Glomerular visceral epithelial cell (primary cell): ENCODE results near the gene TMEM88.

Source experiments
- DNase-seq: peaks from one replicate; pipeline ENCODE4 v3.0.0-alpha.2; 2016; ENCODE audit errors: extremely low spot score

Gene TMEM88

DNA sequence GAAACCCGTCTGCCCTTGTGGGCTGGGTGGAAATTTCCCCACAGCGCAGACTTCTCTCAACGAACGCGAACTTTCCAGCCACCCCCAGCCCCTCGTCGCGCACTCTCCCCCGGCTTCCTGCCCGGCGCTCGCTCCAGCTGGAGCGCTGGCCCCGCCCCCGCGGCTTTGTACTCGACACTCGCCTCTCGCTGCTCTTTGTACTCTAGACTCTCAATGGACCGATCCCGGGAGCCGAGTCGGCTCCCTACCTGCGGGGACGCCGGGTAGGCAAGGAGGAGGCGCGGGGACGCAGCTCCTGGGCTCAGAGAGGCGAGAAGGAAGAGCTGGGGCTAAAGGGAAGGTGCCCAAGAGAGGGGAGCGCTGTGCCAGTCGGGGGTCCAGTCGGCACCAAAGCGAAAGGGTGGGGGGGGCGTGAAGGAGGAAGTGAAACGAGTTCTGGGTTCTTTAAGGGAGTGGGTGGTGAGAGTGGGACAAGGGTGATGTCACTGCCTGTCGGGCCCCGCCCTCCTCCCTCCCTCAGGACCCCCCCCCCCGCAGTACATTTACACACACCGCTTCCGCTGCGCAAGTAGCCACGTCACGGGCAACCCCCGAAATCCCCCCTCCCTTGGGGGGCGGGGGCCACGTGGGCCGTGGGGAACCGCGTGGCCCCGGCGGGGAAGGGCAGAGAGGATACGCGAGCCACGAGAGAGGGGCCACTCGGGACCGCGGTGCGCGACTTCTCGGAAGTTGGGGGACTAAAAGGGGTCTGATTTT lies 11.2 kb upstream of the TMEM88 start:
- peak; percentile 85 for DNase-seq

- peak; percentile 94 for DNase-seq
These were observed 10.3 kb upstream of the TMEM88 start for GRCh38 chr17:7844292-7845154.

GRCh38 chr17:7845359-7846062 lies 9.4 kb upstream of the TMEM88 start:
- no peak for DNase-seq

DNA sequence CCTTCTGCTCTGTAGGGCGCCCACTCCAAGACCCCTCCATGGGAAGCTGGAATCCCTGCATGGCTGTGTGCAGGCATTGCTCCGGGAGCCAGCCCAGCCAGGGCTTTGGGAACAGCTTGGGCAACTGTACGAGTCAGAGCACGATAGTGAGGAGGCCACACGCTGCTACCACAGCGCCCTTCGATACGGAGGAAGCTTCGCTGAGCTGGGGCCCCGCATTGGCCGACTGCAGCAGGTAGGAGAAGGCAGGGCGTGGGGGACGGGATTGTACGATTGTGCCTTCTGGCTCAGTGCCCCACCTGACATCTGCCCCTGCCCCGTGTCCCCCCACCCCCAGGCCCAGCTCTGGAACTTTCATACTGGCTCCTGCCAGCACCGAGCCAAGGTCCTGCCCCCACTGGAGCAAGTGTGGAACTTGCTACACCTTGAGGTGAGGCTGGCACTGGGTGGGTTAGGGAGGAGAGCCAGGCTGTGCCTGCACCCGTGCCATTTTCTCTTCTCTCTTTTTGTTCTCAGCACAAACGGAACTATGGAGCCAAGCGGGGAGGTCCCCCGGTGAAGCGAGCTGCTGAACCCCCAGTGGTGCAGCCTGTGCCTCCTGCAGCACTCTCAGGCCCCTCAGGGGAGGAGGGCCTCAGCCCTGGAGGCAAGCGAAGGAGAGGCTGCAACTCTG lies 8.7 kb upstream of the TMEM88 start:
- no peak for DNase-seq

- no peak for DNase-seq
These were observed 7.9 kb upstream of the TMEM88 start for GRCh38 chr17:7846765-7847661.

GRCh38 chr17:7848131-7848579 lies 6.7 kb upstream of the TMEM88 start:
- DNase-seq, result no peak

DNA sequence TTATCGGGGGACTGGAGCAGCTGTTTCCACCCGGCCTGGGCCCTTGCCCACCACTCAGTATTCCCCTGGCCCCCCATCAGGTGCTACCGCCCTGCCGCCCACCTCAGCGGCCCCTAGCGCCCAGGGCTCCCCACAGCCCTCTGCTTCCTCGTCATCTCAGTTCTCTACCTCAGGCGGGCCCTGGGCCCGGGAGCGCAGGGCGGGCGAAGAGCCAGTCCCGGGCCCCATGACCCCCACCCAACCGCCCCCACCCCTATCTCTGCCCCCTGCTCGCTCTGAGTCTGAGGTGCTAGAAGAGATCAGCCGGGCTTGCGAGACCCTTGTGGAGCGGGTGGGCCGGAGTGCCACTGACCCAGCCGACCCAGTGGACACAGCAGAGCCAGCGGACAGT lies 6.1 kb upstream of the TMEM88 start:
- DNase-seq, result no peak

DNA sequence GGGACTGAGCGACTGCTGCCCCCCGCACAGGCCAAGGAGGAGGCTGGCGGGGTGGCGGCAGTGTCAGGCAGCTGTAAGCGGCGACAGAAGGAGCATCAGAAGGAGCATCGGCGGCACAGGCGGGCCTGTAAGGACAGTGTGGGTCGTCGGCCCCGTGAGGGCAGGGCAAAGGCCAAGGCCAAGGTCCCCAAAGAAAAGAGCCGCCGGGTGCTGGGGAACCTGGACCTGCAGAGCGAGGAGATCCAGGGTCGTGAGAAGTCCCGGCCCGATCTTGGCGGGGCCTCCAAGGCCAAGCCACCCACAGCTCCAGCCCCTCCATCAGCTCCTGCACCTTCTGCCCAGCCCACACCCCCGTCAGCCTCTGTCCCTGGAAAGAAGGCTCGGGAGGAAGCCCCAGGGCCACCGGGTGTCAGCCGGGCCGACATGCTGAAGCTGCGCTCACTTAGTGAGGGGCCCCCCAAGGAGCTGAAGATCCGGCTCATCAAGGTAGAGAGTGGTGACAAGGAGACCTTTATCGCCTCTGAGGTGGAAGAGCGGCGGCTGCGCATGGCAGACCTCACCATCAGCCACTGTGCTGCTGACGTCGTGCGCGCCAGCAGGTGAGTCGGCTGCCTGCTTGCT lies 5.6 kb upstream of the TMEM88 start:
- no peak for DNase-seq

DNA sequence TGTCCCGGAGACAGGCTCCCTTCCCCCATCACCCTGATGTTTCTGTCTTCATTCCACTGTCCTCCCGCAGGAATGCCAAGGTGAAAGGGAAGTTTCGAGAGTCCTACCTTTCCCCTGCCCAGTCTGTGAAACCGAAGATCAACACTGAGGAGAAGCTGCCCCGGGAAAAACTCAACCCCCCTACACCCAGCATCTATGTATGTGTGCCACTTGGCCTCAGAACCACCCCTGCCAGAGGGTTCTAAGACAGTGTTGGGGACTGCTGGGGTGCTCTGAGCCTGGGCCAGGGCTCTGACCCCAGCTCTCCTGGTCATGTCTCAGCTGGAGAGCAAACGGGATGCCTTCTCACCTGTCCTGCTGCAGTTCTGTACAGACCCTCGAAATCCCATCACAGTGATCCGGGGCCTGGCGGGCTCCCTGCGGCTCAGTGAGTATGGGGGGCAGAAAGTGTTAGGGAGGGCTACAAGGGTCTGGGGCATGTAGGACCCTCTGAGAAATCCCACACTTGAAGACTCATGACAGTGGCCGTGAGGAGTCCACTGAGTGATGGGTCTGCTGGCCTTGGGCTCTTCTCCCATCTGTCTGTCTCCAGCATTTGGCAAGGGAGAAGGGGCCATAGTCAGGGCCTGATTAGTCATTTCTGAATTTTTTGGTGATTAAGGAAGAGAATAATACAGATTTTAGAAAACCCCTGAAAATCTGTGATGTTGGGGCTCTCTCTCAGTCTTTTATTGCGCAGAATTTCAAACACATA lies 4.9 kb upstream of the TMEM88 start:
- DNase-seq, result no peak

- no peak for DNase-seq
These were observed 4.0 kb upstream of the TMEM88 start for GRCh38 chr17:7850701-7851437.

DNA sequence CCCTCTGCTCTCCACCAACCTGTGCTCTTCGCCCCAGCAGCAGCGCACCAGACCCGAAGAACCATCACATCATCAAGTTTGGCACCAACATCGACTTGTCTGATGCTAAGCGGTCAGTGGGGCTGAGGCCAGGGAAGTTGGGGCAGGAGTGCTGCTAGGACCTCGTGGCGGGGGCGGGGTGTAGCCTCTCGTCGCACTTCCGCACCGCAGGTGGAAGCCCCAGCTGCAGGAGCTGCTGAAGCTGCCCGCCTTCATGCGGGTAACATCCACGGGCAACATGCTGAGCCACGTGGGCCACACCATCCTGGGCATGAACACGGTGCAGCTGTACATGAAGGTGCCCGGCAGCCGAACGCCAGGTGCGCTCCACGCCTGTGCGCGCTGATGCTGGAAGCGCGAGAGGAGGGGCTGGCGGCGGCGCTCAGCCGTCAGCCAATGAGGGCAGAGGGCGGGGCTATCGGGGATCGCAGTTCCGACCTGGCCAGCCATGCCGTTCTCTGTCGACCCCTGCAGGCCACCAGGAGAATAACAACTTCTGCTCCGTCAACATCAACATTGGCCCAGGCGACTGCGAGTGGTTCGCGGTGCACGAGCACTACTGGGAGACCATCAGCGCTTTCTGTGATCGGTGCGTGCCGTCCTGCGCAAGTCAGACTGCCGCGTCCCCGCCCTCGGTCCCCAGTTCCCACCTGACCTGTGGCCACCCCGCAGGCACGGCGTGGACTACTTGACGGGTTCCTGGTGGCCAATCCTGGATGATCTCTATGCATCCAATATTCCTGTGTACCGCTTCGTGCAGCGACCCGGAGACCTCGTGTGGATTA lies 3.2 kb upstream of the TMEM88 start:
- DNase-seq, result peak; percentile 88

GRCh38 chr17:7852262-7852670 lies 2.6 kb upstream of the TMEM88 start:
- DNase-seq, result no peak

DNA sequence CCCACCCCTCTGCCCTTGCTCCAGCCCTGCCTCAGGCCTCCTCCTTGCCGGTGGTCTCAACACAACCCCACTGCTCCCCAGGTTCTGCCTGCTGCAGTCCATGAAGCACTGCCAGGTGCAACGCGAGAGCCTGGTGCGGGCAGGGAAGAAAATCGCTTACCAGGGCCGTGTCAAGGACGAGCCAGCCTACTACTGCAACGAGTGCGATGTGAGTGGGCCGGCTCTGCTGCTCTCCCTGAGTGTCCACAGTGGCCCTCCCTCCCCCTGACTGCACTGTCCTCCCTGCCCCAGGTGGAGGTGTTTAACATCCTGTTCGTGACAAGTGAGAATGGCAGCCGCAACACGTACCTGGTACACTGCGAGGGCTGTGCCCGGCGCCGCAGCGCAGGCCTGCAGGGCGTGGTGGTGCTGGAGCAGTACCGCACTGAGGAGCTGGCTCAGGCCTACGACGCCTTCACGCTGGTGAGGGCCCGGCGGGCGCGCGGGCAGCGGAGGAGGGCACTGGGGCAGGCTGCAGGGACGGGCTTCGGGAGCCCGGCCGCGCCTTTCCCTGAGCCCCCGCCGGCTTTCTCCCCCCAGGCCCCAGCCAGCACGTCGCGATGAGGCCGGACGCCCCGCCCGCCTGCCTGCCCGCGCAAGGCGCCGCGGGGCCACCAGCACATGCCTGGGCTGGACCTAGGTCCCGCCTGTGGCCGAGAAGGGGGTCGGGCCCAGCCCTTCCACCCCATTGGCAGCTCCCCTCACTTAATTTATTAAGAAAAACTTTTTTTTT lies 1.8 kb upstream of the TMEM88 start:
- DNase-seq, result no peak

GRCh38 chr17:7853691-7854038 lies 1.2 kb upstream of the TMEM88 start:
- DNase-seq, result no peak

DNA sequence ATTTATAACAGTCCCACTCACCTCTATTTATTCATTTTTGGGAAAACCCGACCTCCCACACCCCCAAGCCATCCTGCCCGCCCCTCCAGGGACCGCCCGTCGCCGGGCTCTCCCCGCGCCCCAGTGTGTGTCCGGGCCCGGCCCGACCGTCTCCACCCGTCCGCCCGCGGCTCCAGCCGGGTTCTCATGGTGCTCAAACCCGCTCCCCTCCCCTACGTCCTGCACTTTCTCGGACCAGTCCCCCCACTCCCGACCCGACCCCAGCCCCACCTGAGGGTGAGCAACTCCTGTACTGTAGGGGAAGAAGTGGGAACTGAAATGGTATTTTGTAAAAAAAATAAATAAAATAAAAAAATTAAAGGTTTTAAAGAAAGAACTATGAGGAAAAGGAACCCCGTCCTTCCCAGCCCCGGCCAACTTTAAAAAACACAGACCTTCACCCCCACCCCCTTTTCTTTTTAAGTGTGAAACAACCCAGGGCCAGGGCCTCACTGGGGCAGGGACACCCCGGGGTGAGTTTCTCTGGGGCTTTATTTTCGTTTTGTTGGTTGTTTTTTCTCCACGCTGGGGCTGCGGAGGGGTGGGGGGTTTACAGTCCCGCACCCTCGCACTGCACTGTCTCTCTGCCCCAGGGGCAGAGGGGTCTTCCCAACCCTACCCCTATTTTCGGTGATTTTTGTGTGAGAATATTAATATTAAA lies 638 bp upstream of the TMEM88 start:
- no peak for DNase-seq

DNA sequence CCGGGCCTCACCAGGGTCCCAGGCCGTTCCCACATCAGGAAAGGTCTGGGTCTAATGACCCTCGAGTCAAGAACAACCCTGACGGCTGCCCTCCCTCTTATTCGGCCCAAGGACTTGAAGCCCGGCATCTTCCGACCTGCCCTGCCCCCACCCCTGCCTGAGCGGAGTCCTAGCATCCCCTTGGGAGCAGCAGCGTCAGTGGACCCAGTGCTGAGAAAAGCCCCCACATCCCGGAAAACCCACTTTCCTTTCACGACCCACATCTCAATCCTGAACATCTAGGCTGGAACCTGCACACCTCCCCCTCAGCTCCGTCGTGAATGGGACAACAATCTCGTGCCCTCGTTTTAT lies 769 bp downstream of the TMEM88 start:
- DNase-seq, result no peak
